NCI-H345 treated with DMSO at 0.1 percent for 48 hours (cell line): Measurements from ENCODE around the gene IFIH1.

Experiments
- DNase-seq: peaks from one replicate; lab custom pipeline; 2025; ENCODE audit not compliant: unreplicated experiment; lab: John Stamatoyannopoulos, UW

IFIH1 gene

GRCh38 chr2:162258686-162259085 is 59.8 kb downstream of the IFIH1 start:
- DNase-seq: no peak

- DNase-seq: no peak
Measured at GRCh38 chr2:162258169-162258568, 60.3 kb downstream of the IFIH1 start.

- DNase-seq: no peak
Measured at GRCh38 chr2:162257425-162257824, 61.1 kb downstream of the IFIH1 start.

GRCh38 chr2:162256591-162256991 is 61.9 kb downstream of the IFIH1 start:
- DNase-seq: no peak

GRCh38 chr2:162254236-162254871 is 64.1 kb downstream of the IFIH1 start:
- no peak for DNase-seq

- DNase-seq: no peak
Measured at GRCh38 chr2:162253435-162253834, 65.0 kb downstream of the IFIH1 start.

- no peak for DNase-seq
Measured at GRCh38 chr2:162252153-162252552, 66.3 kb downstream of the IFIH1 start.

- no peak for DNase-seq
Measured at GRCh38 chr2:162245781-162246180, 72.7 kb downstream of the IFIH1 start.

- no peak for DNase-seq
Measured at GRCh38 chr2:162245061-162245460, 73.4 kb downstream of the IFIH1 start.

- no peak for DNase-seq
Measured at GRCh38 chr2:162244541-162245031, 73.9 kb downstream of the IFIH1 start.

- DNase-seq: no peak
Measured at GRCh38 chr2:162243715-162244114, 74.8 kb downstream of the IFIH1 start.

GRCh38 chr2:162243294-162243693 is 75.2 kb downstream of the IFIH1 start, which contains the start of gene FAP:
FAP (minus strand) TSS chr2:162243445; CDS start chr2:162243327, 118 bp downstream.
- DNase-seq: no peak

- DNase-seq: no peak
Measured at GRCh38 chr2:162242586-162243280, 75.8 kb downstream of the IFIH1 start.

- DNase-seq: no peak
Measured at GRCh38 chr2:162241571-162241970, 76.9 kb downstream of the IFIH1 start.

GRCh38 chr2:162234620-162235462 is 83.6 kb downstream of the IFIH1 start:
- no peak for DNase-seq

- DNase-seq: no peak
Measured at GRCh38 chr2:162233197-162233596, 85.3 kb downstream of the IFIH1 start.

GRCh38 chr2:162232671-162233070 is 85.8 kb downstream of the IFIH1 start:
- DNase-seq: no peak

GRCh38 chr2:162232027-162232426 is 86.5 kb downstream of the IFIH1 start:
- no peak for DNase-seq

GRCh38 chr2:162230761-162231160 is 87.7 kb downstream of the IFIH1 start:
- no peak for DNase-seq

- no peak for DNase-seq
Measured at GRCh38 chr2:162226836-162227235, 91.6 kb downstream of the IFIH1 start.

GRCh38 chr2:162221064-162221463 is 97.4 kb downstream of the IFIH1 start:
- DNase-seq: no peak

- DNase-seq: no peak
Measured at GRCh38 chr2:162220368-162220767, 98.1 kb downstream of the IFIH1 start.
